GM23248 (cell line): ENCODE results near the gene BBS1.

ENCODE experiments used
- EZH2 ChIP-seq: fragments of 200-600 bp; sonication (generic); IDR thresholded peaks from 2 replicates; pipeline ENCODE4 v1.6.1; 2018; ENCODE audit warnings: antibody characterized with exemption, mild to moderate bottlenecking; ENCODE audit not compliant: insufficient read depth, poor library complexity, severe bottlenecking
- EZH2phosphoT487 ChIP-seq: fragments of 200-600 bp; sonication (generic); IDR thresholded peaks from 2 replicates; pipeline ENCODE4 v1.6.1; 2018; ENCODE audit warnings: antibody characterized with exemption, moderate library complexity, mild to moderate bottlenecking, low read depth; ENCODE audit not compliant: insufficient read depth

GRCh38 chr11:66555416-66555815, 45.0 kb downstream of the BBS1 start:
- no peak for TF ChIP-seq EZH2
- TF ChIP-seq EZH2phosphoT487, result no peak
